ENCODE measurements around the gene NELL2. TPM values are rescaled to one million over a fixed set of nuclear protein-coding genes. Genes with fewer than 3 reads are reported as not detected.
A peak's percentile ranks its signal among the peaks of the same experiment; 100 is the strongest.
"Not testable (repeated sequence)": the region's sequence is repeated elsewhere in the genome, so short reads cannot be mapped to it uniquely, and the experiment has no call there.

Gene NELL2
- total RNA-seq, 2 donors from 2014 or later: 2.9 to 6.1 TPM

DNA sequence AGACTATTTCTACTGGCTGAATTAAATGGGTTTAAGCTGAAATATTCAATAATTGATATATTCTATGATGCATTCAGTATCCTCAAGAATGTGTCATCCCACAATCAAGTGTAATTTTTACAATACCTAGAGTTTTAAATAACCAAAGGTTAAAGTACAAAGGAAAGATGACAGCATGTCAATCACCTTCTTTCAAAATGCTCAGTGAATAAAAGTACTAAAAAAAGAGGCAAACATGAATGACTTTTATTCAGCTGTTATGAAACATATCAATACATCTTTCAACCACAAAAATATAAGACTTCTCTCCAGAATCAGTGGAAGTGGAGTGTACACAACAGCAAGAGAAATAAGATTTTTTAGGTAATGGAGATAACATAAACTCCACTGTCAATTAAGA lies 72.0 kb downstream of the NELL2 start:
- ATAC-seq: no peak
- intact Hi-C loops (cut with DNase I, micrococcal nuclease): no loop called here
- DNase-seq: no peak

GRCh38 chr12:44795970-44796369 lies 80.1 kb downstream of the NELL2 start:
- ATAC-seq (no peak), DNase-seq (no peak)
- intact Hi-C loops (cut with DNase I, micrococcal nuclease): no loop called here

GRCh38 chr12:44788731-44789130 lies 87.4 kb downstream of the NELL2 start:
- ATAC-seq (no peak), DNase-seq (no peak)
- intact Hi-C loops (cut with DNase I, micrococcal nuclease): no loop called here

DNA sequence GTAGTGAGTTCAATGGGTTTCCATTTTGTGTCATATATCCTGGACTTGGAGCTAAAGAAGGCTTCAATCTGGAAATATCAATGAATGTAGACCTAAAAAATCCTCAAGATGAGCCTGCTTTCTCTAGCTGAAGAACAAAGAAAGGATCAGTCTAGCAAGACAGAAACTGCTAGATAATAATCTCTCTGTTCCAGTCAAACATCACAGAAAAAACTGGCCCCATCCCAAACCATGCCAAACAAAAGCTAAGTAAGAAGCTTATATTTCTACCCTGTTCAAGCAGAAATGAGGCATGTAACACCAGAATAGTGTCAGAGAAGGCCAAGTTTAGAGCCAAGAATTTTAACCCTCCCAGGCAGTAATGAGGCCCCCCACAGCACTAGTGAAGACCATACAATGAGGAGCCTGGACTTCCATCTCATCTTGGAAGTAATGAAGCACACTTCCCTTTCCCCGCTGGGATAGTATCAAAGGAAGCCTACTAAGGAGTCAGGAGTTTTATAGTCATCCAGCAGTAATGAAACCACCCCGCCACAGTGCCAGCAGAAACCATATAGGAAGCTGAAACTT lies 95.8 kb downstream of the NELL2 start:
- no peak for DNase-seq

DNA sequence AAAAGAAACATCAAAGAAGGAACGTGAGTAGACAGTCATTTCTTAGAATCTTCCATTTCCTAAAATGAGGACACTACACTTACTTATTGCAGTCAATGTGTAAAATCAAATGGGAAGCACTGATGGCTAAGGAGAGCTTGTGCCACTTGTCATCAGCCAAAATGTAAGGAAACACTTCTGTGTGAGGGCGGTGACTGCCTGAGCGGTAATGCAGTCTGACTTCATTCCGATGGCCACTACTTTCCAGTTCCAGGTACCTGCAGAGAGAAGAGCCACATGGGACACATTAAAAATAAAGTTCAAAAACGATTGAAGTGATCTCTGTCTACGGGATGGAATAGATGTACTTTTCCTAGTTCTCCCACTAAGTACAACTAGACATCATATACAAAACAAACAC lies 96.3 kb downstream of the NELL2 start:
- intact Hi-C loops (cut with DNase I, micrococcal nuclease): no loop called here
- no peak for ATAC-seq
- DNase-seq: no peak

More for the DNA sequence above, 95.8 kb downstream of the NELL2 start:
- intact Hi-C loops (cut with DNase I, micrococcal nuclease): no loop called here
- ATAC-seq: no peak

DNA sequence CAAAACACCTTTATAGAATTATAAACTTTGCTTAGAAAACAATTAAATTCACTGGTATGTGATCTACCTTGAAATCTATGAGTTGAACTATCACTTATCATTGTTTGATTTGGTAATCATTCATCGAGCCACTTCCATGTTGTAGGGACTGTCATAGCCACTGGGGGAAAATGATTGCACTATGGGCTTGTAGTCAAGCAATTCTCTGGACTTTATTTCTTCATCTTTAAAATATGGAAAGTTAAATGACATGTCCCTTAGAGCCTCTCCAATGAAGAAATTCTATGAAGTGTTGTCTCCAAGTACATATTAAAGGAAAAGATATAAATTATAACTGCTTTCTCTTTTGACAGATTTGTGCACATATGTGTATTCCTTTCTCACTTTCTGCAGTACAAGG lies 97.3 kb downstream of the NELL2 start:
- ATAC-seq (no peak), DNase-seq (no peak)
- intact Hi-C loops (cut with DNase I, micrococcal nuclease): no loop called here

DNA sequence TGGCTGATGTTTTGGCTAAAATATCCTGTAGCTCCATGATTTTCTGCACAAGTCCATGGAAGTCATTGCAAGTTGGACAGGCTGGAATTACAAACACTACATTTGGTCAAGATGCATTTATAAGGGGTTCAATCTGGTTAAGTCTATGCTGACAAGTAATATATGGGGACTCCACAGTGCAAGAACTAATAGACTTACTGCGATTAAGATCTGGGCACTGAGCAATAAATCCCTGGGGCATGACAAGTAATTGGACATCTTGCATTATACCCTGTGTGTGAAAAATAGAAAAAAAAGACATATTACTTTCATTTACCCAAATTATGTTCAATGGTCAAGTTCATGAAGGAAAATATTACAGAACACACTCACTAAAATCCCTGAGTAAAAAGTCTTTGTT lies 99.1 kb downstream of the NELL2 start:
- ATAC-seq (no peak), DNase-seq (no peak)
- intact Hi-C loops (cut with DNase I, micrococcal nuclease): no loop called here

GRCh38 chr12:44775901-44776300 lies 100.2 kb downstream of the NELL2 start:
- intact Hi-C loops (cut with DNase I, micrococcal nuclease): no loop called here
- DNase-seq: no peak
- no peak for ATAC-seq

GRCh38 chr12:44774815-44775411 lies 101.2 kb downstream of the NELL2 start:
- ATAC-seq (peak; percentile 41), DNase-seq (peak in 1 of 2 donors; percentile 51)
- intact Hi-C loops (cut with DNase I, micrococcal nuclease): no loop called here

DNA sequence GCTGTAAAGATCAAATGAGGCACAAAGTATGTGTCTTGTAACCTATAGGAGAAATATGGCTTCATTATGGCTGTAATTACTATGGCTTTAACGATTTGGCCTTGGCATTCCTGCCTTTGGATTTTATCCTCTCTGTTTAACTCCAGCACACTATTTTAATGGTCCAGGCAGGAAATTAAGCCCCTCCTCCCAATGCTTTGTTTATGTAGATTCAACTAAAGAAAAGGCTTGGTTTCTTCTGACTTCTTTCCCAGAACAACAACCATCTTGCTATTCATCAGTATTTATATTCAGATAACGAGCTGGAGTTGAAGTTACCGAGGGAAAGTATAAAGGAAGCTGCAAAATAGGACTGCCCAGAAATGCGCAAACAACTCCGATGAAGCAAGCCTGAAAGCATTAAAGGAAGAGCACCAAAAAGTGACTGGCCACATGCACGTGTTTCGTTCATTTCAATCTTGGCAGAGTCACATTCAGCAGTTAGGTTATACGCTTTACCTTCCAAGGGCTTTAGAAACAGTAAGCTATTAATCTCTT lies 104.6 kb downstream of the NELL2 start:
- intact Hi-C loops (cut with DNase I, micrococcal nuclease): no loop called here
- DNase-seq (no peak), ATAC-seq (no peak)

DNA sequence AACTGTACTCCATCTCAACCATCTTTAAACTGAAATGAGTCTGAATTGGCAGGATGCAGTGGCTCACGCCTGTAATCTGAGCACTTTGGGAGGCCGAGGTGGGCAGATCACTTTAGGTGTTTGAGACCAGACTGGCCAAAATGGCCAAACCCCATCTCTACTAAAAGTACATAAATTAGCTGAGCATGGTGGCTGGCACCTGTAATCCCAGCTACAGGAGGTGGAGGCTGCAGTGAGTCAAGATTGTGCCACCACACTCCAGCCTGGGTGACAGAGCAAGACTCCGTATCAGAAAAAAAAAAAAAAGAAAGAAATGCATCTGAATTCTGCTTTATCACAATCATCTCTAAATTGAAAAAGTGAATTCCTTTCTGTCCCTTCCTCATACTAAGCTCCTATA lies 110.3 kb downstream of the NELL2 start:
- DNase-seq (no peak), ATAC-seq (no peak)
- intact Hi-C loops (cut with DNase I, micrococcal nuclease): no loop called here

GRCh38 chr12:44763021-44763420 lies 113.1 kb downstream of the NELL2 start:
- no peak for DNase-seq
- no peak for ATAC-seq
- intact Hi-C loops (cut with DNase I, micrococcal nuclease): no loop called here

GRCh38 chr12:44759289-44759688 lies 116.8 kb downstream of the NELL2 start:
- no peak for ATAC-seq
- intact Hi-C loops (cut with DNase I, micrococcal nuclease): no loop called here
- DNase-seq: no peak

- no peak for ATAC-seq
- DNase-seq: no peak
- intact Hi-C loops (cut with DNase I, micrococcal nuclease): no loop called here
Observed at GRCh38 chr12:44750468-44750867, 125.6 kb downstream of the NELL2 start.

DNA sequence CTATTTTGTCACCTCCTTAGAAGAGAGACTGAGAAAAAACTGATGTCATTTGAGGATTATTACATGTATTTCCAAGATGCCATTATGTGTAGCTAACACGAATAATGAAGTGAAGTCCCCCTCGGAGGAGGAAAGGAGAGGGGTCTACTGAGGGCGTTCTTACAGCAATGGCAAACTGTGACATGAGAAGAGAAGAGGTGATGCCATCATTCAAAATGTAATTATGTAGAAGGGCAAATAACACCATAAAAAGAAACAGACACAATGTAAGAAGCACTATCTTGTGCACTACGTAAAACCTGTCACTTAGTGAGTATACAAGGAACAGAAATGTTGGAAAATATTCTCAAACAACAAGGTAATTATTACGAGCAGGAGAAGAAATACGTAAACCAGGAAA lies 126.5 kb downstream of the NELL2 start:
- DNase-seq: no peak
- no peak for ATAC-seq
- intact Hi-C loops (cut with DNase I, micrococcal nuclease): no loop called here

DNA sequence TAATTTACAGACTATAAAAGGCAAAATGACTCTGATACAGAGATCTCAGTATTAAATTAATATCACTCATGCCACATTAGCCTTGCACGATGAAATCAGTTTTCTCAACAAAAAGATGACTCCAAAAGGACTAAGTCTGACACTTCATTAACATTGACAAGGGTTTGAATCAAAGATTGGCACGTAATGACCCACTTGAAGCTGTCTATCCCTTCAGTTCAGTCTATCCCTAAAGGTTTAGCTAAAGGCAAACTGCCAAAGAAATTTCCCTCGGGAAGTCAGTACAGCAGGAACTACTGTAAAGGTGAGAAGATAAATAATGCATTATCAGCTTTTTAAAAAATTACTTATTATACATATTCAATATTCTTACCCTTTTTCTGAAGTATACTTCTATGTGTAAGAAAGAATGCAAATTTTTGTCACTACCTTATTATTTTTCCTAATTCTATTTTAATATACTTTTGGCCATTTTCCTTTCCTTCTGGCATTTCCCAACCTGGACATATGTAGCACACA lies 127.1 kb downstream of the NELL2 start:
- intact Hi-C loops (cut with DNase I, micrococcal nuclease): no loop called here
- no peak for ATAC-seq
- no peak for DNase-seq

- ATAC-seq; intact Hi-C loops (cut with DNase I, micrococcal nuclease); DNase-seq: not testable (repeated sequence)
Observed at GRCh38 chr12:44741292-44741980, 134.7 kb downstream of the NELL2 start.

DNA sequence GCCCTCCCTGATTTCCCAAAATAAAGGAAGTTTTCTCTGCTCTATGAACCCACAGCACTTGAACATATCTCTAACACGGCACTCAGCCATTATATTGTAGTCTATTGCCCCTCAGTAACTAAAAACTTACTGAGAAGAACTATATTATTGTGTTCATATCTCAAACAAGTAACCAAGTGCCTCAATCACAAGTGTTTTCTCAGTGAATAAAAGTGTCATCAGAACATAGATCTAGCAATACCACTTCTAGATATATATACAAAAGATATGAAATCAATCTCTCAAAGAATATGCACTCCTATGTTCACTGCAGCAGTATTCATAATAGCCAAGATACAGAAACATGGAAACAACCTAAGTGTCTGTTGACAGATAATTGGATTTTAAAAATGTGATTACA lies 138.1 kb downstream of the NELL2 start:
- intact Hi-C loops (cut with DNase I, micrococcal nuclease): no loop called here
- ATAC-seq: no peak
- no peak for DNase-seq

DNA sequence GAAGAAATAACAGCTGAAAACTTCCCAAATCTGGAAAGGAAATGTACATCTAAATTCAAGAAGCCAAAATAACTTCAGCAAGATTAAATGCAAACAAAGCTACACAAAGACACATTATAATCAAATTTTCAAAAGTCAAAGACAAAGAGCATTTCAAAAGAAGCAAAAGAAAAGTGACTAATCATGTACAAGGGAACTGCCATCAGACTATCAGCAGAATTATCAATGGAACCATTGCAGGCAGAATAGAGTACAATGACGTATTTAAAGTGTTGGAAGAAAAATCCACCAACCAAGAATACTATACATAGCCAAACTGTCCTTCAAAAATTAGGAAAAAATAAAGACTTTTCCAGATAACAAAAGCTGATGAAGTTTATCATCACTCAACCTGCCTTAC lies 147.5 kb downstream of the NELL2 start:
- ATAC-seq (no peak), DNase-seq (no peak)
- intact Hi-C loops (cut with DNase I, micrococcal nuclease): no loop called here

- intact Hi-C loops (cut with DNase I, micrococcal nuclease): no loop called here
- no peak for DNase-seq
- ATAC-seq: no peak
Observed at GRCh38 chr12:44720265-44720664, 155.8 kb downstream of the NELL2 start.
